Stimulated activated naive CD8-positive, alpha-beta T cell treated with anti-CD3 and anti-CD28 coated beads, Interleukin-15, Interleukin-2, amounts not matched to agents 100 U/mL and 50 U/mL, for 24 hours (primary cell): ENCODE results near the gene TP73.
"Not testable (repeated sequence)": the region's sequence is repeated elsewhere in the genome, so short reads cannot be mapped to it uniquely, and the experiment has no call there.

Experiments used
- ATAC-seq: fragments of 150-1000 bp; cut with Tn5 transposase; one replicate; pipeline ENCODE4 v1.10.0; 2021
- DNase-seq: peaks from one replicate; pipeline ENCODE4 v3.0.0; 2021

Gene TP73

DNA sequence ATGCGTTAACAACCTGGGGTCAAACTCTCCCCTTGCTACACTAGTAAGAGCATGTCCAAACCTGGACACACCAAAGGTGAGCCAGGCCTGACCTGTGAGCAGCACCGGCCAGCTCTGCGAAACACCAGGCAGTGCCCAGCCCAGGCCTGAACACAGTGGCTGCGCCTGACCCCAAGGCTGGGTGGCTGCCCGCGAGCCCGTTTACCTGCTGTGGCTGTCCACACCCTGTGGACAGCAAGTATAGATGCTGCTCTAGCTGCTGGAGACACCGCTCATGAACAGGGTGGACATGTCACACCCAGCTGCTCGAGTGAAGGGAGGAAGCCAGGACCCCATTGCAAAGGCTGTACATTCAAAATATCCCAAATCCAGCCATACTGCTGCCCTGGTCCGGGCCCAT is 92.3 kb downstream of the TP73 start:
- ATAC-seq: no peak
- no peak for DNase-seq

DNA sequence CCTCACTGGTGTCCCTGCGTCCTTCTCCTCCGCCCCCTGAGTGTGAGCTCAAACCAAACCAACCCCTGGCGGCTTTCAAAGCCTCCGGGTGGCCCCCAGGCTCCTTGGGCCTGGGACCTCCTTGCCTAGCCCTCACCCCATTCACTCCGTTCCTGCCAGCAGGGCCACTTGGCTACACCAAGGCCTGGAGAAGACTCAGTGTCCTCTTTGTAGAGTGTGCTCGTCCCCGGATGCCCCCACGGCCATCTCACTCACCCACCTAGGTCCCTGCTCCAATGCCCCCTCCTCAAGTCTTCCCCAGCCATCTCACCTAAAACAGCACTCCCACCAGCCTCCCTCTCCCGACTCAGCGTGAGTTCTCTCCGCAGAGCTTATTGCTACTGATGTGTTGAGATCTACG is 92.8 kb downstream of the TP73 start:
- no peak for ATAC-seq
- DNase-seq: no peak

DNA sequence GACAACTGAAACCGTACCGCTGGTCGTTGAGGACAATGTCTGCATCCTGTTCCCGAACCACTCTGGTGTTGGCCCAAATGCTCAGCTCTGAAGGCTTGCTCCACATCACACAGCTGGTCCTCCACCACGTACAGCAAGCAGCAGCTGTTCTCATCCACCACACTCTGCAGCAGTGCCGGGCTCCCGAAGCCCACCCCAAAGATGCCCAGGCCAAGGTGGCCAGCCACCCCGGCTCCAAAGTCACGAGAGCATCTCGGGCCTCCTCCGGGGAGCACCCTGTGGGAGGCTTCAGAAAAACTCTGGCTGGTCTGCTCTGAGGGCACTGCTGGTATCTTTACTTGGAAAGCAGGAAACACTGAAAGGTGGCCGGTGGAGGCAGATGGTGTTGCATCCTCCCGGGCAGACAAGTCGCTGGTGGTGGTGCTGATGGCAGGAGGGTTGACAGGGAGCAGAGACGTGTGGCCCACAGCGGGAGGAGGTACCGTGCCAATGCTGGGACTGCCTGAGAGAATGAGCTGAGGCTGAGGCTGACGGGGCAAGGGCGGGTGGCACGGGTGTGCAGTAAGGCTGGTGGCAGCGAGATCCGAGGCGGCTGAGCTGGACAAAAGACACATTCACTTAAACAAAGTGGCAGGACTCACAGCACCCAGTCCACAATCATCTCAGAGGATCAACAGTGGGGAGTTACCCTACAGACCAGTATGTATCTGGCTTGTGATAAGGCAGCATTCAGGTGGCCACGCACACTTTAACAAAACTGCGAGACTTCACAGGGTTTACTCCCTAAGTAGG is 93.5 kb downstream of the TP73 start:
- ATAC-seq (no peak), DNase-seq (no peak)

DNA sequence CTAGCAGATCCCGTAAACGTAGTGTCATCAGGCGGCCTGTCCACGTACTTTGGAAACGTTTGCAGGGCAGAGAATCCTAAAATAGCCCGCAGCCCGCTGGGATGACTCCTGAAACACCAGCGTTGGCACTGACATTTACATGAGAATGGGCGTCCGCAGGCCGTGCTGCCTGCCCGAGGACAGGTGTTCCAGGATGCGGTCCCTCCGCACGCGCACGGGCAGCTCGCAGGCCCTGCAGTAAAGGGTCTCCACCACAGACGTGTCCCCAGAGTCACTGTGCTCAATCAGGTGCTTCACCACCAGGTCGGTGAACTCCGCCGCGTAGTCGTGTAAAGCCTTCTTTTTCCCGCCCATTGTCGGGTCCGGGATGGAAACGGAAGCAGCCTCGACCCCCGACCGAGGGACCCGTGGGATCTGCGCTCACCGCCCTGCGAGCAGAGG is 94.1 kb downstream of the TP73 start:
- ATAC-seq (no peak), DNase-seq (no peak)

DNA sequence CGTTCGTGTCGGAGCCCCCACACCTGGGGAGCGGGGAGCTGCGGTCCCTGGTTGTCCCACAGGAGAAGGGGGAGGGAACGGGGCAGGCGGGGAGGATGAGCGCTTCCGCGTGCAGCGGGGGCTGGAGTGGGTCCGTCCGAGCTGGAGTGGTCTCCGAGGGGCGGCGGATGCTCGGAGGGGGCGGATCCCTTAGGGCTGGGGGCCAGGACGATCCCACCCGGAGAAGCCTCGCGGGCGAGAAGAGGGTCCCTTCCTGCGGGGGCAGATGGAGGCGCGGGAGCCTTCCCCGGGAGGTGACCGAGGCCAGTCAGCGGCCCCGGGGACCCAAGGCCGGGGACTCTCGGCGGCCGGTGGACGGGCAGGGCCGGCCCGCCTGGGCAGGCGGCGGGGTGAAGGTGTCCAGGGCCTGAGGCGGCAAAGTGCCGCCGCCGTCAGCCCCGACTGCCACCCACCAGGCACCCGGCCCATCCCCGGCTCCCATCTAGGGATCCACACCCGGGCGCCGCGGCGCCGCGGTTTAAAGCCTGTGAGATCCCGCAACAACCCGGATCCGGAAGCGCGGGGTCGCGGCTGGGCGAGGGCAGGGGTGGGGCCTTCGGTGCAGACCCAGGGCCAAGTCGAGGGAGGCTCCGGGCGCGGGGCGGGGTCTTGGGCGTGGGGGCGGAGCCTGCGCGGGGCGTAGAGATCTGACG is 94.7 kb downstream of the TP73 start:
- DNase-seq (peak; percentile 92), ATAC-seq (peak; percentile 96)

DNA sequence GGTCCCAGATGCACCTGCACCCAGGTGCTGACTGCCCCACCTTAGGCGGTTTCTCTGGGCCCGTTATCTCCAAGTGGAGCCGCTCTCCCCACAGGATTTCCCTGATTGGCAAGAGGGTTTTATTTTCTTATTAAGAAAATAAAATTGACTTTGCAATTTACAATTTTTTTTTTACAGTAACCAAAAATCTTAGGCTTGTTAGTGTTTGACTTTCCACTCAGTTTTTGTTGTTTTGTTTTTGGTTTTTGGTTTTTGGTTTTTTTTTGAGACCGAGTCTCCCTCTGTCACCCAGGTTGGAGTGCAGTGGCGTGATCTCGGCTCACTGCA is 95.2 kb downstream of the TP73 start:
- ATAC-seq: no peak
- no peak for DNase-seq

DNA sequence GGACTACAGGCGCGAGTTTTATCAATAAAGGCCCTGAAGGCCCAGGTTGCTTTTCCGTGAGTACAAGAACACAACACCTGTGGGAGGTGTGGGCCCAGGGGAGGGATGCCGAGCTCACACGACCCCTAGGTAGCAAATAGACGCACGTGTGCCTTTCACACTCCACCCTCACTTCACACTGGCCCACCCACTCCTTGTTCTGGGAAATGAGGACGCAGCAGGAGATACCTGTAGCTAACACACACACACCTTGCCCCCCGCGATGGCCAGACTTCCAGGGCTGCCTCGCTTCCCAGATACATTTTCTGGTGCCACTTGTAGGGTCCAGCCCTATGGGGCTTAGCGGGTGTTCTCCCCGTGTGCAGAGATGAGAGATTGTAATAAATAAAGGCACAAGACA is 95.6 kb downstream of the TP73 start:
- ATAC-seq (no peak), DNase-seq (no peak)

DNA sequence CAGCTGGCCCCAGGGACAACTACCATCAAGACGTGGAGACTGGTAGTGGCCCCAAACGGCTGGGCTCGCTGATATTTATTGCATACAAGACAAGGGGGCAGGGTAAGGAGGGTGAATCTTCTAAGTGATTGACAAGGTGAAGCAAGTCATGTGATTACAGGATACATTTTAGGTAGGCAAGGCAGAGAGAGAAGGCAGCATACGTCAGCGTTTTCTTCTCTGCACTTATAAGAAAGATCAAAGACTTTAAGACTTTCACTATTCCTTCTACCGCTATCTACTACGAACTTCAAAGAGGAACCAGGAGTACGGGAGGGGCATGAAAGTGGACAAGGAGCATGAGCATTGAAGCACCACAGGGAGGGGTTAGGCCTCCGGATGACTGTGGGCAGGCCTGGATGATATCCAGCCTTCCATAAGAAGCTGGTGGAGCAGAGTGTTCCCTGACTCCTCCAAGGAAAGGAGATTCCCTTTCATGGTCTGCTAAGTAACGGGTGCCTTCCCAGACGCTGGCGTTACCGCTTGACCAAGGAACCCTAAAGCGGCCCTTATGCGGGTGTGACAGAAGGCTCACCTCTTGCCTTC is 96.1 kb downstream of the TP73 start:
- DNase-seq, ATAC-seq: not testable (repeated sequence)

DNA sequence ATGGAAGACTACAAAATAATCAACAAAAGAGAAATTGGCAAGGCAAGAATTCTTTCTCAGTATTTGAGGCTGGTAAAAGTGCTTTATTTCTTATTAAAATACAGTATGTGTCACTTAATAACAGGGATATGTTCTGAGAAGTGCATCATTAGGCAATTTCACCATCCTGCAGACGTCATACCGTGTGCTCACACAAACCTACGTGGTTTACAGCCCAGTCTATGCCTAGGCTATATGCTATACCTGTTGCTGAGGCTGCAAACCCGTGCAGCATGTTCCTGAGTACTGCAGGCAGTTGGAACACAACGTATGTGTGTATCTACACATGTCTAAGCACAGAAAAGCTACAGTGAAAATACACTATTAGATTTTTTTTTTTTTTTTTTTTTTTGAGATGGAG is 97.2 kb downstream of the TP73 start:
- no peak for DNase-seq
- no peak for ATAC-seq

DNA sequence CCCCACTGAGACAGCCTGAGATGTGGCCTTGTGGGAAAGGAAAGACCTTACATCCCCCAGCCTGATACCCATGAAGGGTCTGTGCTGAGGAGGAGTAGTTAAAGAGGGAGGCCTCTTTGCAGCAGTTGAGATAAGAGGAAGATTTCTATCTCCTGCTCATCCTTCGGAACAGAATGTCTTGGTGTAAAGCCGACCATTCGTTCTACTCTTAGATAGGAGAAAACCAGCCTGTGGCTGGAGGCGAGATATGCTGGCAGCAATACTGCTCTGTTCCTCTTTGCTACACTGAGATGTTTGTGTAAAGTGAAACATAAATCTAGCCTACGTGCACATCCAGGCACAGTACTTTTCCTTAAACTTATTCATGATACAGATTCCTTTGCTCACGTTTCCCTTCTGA is 98.4 kb downstream of the TP73 start:
- ATAC-seq (no peak), DNase-seq (no peak)

DNA sequence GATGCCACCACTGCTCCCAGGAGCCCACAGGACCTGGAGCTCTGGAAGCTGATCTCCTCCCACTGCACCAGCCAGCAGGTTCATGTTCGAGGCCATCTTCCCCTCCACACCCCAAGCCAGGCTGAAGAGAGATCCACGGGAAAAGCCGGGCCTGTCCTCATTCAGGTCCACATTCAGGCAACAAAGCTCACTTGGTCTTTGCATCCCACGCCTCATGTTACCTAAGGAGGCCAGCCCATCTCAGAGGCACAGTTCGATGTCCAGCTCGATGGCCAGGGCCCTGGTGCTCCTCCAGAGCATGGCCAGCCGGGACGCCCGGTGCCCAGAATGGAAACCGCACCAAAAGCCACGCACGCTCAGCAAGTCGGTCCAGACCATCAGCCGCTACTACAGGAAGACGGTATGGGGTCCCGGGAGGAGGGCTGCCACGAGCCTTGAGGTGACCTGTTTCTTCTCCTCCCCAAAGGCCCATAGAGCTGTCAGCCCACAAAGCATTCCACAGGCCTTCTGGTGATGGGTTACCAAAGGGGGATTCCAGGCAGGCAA is 100.2 kb downstream of the TP73 start, which contains the start of gene CCDC27:
CCDC27 (plus strand) TSS at position 51 of the 546 bp plus-strand sequence; CDS start at position 83, 32 bp downstream.
- no peak for ATAC-seq
- DNase-seq: no peak

DNA sequence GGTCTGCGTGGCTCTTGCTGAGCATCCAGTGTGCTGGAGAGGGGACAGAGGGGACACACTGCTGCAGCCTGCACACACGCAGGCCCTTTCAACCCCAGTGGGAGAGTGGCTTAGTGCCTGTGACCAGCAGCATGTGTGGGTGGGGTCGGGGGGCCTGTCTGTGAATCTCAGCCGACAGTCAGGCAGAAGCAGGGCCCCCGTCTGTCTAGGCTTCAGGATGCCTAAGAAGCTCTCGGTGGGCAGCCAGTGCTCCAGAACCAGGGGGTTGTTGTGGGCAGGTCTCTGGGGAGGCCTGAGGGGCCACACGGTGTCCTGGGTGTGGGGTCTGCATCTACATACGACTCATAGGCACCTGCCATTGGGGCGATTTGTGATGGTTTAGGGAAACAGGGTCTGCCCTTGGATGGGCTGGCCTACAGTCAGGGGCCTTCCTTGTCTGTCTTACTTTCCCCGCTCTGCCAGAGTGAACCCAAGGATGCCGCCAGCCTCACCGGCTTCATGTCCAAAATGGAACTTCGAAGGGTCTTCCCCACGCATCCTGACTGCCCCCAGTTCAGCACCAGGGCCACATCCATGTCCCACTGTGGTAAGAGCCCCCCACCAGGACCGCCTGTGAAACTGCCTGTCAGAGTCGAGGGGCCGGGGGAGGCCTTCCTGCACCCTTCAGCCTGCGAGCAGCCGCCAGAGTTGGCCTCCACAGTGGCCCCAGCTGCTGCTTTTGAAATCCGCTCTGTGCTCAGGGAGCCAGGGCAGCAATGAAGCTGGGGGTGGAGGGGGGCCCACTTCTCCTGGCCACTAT is 101.5 kb downstream of the TP73 start:
- ATAC-seq (no peak), DNase-seq (no peak)

DNA sequence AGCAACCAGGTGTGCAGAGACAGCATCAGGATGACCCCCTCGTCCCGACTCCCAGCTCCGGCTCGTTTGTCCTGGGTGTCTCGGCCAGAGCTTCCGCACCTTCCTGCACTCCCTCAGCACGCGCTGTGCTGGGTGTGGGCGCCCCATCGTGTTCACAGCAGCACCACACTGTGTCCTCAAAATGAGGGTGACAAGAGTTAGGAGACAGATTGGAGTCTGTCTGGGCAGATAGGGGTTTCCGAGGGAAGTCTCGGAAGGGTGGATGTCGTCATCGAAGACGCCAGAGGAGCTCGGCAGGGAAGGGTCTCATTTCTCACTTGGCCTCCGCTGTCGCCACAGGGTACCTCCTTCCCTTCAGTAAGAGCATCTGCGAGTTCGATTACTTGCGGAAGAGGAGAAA is 104.1 kb downstream of the TP73 start:
- no peak for ATAC-seq
- DNase-seq: no peak

DNA sequence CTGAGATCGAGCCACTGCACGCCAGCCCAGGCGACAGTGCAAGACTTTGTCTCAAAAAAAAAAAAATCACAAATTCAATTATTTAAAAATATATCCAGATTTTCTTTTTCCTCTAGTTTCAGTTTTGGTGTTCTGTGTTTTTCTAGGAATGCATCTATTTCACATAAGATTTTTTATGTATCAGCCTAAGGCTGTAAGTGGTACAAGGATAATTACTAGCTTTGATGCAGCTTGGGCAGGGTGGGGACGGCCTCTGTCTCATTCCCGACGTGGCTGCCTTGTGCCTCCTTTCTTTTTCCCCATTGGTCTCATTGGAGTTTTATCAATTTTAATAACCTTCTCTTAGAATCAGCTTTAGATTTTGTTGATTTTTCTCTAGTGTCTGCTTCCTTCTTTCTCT is 106.8 kb downstream of the TP73 start:
- no peak for DNase-seq
- ATAC-seq: no peak

DNA sequence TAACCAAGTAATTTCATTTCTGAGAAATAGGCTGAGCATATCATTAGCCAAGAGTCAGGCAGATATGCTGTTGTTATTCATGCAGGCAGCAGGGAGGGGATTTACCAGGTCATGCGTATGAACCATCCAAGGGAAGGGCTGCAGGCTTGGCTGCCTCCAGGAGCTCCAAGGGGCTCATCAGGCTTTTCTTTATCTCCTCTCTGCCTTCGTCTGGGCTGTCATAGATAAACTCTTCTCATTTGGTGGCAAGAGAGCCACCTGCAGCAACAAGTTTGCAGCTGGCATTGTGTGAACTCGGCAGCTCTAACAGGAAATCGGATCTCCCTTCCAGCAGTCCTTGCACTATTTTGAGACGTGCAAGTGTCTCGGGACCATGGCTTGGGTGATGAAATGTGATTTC is 107.5 kb downstream of the TP73 start:
- DNase-seq (no peak), ATAC-seq (no peak)

DNA sequence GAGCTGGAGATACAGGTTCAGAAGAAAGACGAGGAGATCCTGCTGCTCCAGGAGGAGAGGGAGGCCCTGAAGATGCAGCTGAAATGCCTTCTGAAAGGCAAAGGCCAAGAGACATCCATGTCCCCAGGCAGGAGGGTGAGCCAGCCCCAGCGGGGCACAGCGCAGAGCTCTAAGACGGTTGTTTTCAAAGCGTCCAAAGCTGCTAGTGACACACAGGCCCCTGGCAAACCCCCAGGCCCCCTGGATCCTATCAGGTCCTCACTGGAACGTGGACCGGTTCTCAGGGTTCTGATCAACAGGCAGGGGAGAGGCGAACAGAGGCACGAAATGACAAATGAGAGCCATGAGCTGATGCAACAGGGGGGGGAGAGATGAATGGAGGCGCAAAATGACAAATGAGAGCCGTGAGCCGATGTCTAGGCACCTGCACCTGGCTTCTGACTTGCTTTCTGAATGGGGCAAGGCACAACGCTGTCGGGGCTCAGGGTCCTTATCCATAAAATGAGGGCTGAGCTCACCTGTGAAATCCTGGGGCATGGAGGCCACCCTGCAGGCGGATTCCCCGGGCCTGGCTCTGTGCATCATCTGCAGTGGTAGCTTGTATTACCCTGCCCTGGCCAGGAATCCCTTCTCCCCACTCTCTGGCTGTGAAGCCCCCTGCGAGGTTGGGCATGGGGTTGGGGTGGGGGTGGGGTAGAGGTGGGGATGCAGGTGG is 109.1 kb downstream of the TP73 start:
- ATAC-seq (no peak), DNase-seq (no peak)

DNA sequence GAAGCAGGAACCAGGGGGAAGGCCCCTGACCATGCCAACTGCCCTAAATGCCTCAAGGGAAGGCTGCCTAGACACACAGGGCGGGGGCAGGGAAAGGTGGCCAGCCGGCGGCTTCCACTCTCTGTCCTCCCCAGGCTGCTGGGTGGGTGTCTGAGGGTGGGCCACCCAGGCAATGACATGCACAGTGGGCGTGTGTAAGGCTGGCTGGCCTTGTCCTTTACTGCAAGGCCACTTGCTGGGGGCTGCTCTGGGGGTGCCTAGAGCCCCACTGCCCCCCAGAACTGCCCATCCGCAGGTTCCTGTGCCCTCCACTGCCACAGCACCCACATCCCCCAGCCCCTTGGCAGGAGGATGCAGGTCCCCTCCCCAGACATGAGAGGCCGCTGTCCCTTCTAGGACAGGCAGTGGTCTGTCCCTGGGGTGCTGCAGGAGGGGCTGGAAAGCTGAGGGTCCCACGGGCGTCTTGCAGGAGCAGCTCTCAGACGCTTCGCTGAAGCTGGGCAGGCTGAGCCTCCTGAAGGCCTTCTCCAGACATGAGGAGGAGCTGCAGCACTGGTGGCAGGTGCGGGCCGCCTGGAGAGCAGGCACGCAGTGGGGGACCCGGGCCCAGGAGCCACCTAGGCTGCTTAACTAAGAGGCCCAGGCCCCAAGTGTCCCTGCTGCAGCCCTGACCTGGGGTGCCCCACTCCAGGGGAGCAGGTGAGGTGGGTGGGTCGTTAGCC is 110.0 kb downstream of the TP73 start:
- DNase-seq: no peak
- no peak for ATAC-seq

DNA sequence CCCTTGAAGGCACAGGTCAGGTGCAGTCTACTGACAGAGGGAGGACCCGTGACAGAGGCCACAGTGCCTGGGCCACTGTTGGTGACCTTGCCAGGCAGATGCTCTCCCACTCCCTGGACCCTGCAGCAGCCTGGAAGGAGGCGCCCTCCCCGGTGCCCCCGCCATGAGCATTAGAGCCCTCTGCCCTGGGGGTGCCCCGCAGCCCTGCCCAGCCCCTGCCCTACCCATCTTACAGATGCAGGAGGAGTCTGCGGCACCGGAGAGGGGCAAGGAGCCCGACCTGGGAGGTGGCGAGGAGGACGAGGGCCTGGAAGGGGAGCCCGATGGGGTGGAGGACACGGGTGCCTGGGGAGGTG is 110.5 kb downstream of the TP73 start:
- ATAC-seq (no peak), DNase-seq (no peak)

DNA sequence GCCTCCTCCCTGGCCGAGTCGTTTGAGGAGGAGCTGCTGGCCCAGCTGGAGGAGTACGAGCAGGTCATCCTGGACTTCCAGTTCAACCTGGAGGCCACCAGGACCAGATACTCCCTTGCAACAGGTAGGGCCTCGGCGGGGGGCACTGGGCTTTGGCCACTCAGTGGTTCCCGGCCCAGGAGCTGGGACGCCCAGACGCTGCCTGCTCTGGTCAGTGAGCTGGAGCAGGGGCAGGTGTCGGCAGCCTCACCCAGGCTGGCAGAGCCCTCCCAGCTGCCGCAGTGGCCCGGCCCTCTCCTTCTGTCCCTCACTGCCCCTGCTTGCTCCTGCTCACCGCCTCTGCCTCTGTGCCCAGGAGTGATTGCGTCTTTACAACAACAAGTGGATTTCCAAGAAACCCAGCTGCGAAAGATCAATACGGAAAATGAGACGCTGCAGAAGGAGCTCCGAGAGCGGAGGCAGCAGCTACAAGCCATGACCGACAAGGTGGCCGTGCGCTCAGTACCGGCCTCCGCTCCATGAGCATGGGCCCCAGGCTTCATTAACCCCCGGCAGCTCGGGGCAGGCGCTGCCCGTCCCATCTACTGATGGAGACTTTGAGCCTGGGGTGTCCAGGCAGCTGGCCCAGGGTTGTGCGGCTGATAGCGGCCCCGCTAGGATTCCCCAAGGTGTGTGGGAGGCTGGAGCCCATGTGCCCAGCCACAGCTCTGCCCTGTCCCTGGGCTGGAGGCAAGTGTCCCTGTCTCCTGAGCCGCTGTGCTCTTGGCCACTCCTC is 111.2 kb downstream of the TP73 start:
- no peak for ATAC-seq
- DNase-seq: no peak

DNA sequence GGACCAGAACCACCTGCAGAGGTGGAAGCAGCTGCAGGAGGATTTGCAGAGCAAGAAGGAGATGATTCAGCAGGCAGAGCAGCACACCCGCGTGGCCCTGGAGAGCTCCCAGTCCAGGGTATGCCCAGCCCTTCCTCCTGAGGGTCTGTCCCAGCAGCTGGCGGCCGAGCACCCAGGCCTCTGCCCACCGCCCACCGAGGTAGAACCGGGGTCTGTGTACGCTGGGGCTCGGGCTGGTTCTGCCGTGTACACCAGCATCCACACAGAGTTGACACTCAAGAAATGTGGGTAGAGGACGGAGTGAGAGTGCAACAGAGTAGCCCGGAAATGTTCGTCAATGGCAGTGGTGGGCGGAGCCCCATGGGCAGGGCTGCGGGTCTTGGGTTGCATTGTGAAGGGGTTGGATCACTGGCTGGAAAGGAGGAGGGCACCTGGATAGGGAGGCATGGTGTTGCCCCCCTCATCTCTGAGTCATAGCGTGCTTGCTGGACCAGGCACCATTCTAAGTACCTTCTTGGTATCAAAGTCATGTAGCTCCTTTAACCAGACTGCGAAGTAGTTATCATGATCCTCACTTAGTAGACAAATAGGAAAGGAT is 115.1 kb downstream of the TP73 start:
- DNase-seq (no peak), ATAC-seq (no peak)
